ENCODE measurements around the gene RPL36.
"Not testable (repeated sequence)": the region's sequence is repeated elsewhere in the genome, so short reads cannot be mapped to it uniquely, and the experiment has no call there.

RPL36 gene

GRCh38 chr19:5698635-5699422, 8.7 kb downstream of the RPL36 start:
- Mint-ChIP-seq H3K4me1 (no peaks in the 10 kb centered on the region), H3K36me3 (ENCODE audit: low read depth) (peaks cover 46% of the 10 kb centered on the region), H3K9me3 (peaks cover 18% of the 10 kb centered on the region), H3K4me3 (no peak overlapping the region), H3K27ac (peak overlapping the region; percentile 92), H3K27me3 (ENCODE audit: low read depth, poor library complexity) (peaks cover 2% of the 10 kb centered on the region)
- DNase-seq, result no peak
- no peak for TF ChIP-seq CTCF (IDR thresholded peaks at IDR 0.05)

GRCh38 chr19:5700455-5701092, 10.5 kb downstream of the RPL36 start:
- TF ChIP-seq CTCF (IDR thresholded peaks at IDR 0.05), result no peak

GRCh38 chr19:5702053-5702410, 11.9 kb downstream of the RPL36 start:
- H3K9me3 Mint-ChIP-seq, result peaks cover 18% of the 10 kb centered on the region
- not testable (repeated sequence) for H3K4me1 Mint-ChIP-seq; H3K27ac Mint-ChIP-seq; H3K27me3 Mint-ChIP-seq (ENCODE audit: low read depth, poor library complexity); DNase-seq; H3K4me3 Mint-ChIP-seq
- peaks cover 67% of the 10 kb centered on the region for H3K36me3 Mint-ChIP-seq (ENCODE audit: low read depth)

More at GRCh38 chr19:5700455-5701092, 10.5 kb downstream of the RPL36 start:
- peaks cover 2% of the 10 kb centered on the region for H3K27me3 Mint-ChIP-seq (ENCODE audit: low read depth, poor library complexity)
- H3K27ac Mint-ChIP-seq, result no peak overlapping the region
- DNase-seq, result no peak
- peaks cover 57% of the 10 kb centered on the region for H3K36me3 Mint-ChIP-seq (ENCODE audit: low read depth)
- no peak overlapping the region for H3K4me3 Mint-ChIP-seq
- peaks cover 18% of the 10 kb centered on the region for H3K9me3 Mint-ChIP-seq
- H3K4me1 Mint-ChIP-seq, result no peaks in the 10 kb centered on the region

- TF ChIP-seq CTCF (IDR thresholded peaks at IDR 0.05), result no peak
- DNase-seq, result no peak
- H3K27ac Mint-ChIP-seq, result no peak overlapping the region
- H3K4me1 Mint-ChIP-seq, result no peaks in the 10 kb centered on the region
- H3K9me3 Mint-ChIP-seq, result peaks cover 18% of the 10 kb centered on the region
- no peak overlapping the region for H3K4me3 Mint-ChIP-seq
- H3K36me3 Mint-ChIP-seq (ENCODE audit: low read depth), result peaks cover 61% of the 10 kb centered on the region
- H3K27me3 Mint-ChIP-seq (ENCODE audit: low read depth, poor library complexity), result peaks cover 5% of the 10 kb centered on the region
Measured at GRCh38 chr19:5703819-5704818, 14.0 kb downstream of the RPL36 start.

GRCh38 chr19:5705552-5705951, 15.5 kb downstream of the RPL36 start:
- H3K9me3 Mint-ChIP-seq, result peaks cover 17% of the 10 kb centered on the region
- H3K36me3 Mint-ChIP-seq (ENCODE audit: low read depth), result peaks cover 51% of the 10 kb centered on the region
- peaks cover 5% of the 10 kb centered on the region for H3K27me3 Mint-ChIP-seq (ENCODE audit: low read depth, poor library complexity)
- H3K27ac Mint-ChIP-seq, result no peak overlapping the region
- H3K4me3 Mint-ChIP-seq, result no peak overlapping the region
- no peak for DNase-seq
- TF ChIP-seq CTCF (IDR thresholded peaks at IDR 0.05), result no peak
- no peaks in the 10 kb centered on the region for H3K4me1 Mint-ChIP-seq
